ENCODE results near the gene SAXO1. TPM values are rescaled to one million over a fixed set of nuclear protein-coding genes. Genes with fewer than 3 reads are reported as not detected.
A peak's percentile ranks its signal among the peaks of the same experiment; 100 is the strongest.

Gene SAXO1
- total RNA-seq, 4 donors from 2014 or later = 0.39 TPM; not detected in 3

DNA sequence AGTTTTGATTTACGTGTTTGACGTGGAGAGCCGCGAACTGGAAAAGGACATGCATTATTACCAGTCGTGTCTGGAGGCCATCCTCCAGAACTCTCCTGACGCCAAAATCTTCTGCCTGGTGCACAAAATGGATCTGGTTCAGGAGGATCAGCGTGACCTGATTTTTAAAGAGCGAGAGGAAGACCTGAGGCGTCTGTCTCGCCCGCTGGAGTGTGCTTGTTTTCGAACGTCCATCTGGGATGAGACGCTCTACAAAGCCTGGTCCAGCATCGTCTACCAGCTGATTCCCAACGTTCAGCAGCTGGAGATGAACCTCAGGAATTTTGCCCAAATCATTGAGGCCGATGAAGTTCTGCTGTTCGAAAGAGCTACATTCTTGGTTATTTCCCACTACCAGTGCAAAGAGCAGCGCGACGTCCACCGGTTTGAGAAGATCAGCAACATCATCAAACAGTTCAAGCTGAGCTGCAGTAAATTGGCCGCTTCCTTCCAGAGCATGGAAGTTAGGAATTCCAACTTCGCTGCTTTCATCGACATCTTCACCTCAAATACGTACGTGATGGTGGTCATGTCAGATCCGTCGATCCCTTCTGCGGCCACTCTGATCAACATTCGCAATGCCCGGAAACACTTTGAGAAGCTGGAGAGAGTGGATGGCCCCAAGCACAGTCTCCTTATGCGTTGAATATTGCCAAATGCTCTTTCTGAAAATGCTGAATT is 17.1 kb upstream of the SAXO1 start:
- ATAC-seq = no peak
- Histone ChIP-seq H3K27ac (peak overlapping the region; percentile 92 to 99 (median 98)), H3K4me1 (peaks cover 0 to 48% (median 20%) of the 10 kb centered on the region in 3 donors), H3K27me3 (no peaks in the 10 kb centered on the region), H3K4me3 (peak overlapping the region; percentile 82 to 86), H3K36me3 (peaks cover 0 to 5% of the 10 kb centered on the region in 2 donors), H3K9me3 (no peaks in the 10 kb centered on the region)
- 2 to 6% methylated on average over 14 to 27 of the region's 33 CpGs for WGBS, 2 donors (ENCODE audit: low coverage in 1 of 2)
- TF ChIP-seq POLR2A (IDR thresholded peaks at IDR 0.05) (no peak), EP300 (IDR thresholded peaks at IDR 0.05) (no peak), POLR2AphosphoS5 (IDR thresholded peaks at IDR 0.05) (no peak)
- TF ChIP-seq, protein P1, sequence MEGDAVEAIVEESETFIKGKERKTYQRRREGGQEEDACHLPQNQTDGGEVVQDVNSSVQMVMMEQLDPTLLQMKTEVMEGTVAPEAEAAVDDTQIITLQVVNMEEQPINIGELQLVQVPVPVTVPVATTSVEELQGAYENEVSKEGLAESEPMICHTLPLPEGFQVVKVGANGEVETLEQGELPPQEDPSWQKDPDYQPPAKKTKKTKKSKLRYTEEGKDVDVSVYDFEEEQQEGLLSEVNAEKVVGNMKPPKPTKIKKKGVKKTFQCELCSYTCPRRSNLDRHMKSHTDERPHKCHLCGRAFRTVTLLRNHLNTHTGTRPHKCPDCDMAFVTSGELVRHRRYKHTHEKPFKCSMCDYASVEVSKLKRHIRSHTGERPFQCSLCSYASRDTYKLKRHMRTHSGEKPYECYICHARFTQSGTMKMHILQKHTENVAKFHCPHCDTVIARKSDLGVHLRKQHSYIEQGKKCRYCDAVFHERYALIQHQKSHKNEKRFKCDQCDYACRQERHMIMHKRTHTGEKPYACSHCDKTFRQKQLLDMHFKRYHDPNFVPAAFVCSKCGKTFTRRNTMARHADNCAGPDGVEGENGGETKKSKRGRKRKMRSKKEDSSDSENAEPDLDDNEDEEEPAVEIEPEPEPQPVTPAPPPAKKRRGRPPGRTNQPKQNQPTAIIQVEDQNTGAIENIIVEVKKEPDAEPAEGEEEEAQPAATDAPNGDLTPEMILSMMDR (IDR thresholded peaks at IDR 0.05) = no peak

- H3K4me3 ChIP-seq = peak within 1 kb of the TSS; percentile 82 to 86
- peaks cover 0 to 48% (median 20%) of the 10 kb centered on the region in 3 donors for H3K4me1 ChIP-seq
- peak; percentile 97 for ATAC-seq
- peak within 1 kb of the TSS; percentile 92 to 99 (median 98) for H3K27ac ChIP-seq
- no peaks in the 10 kb centered on the region for H3K27me3 ChIP-seq
- no peaks in the 10 kb centered on the region for H3K9me3 ChIP-seq
- H3K36me3 ChIP-seq = peaks cover 0 to 5% of the 10 kb centered on the region in 2 donors
- WGBS, 2 donors (ENCODE audit: low coverage in 1 of 2) = 0 to 2% methylated on average over 1 to 20 of the region's 82 CpGs
- TF ChIP-seq POLR2AphosphoS5 (IDR thresholded peaks at IDR 0.05) (peak; percentile 87), POLR2A (IDR thresholded peaks at IDR 0.05) (peak; percentile 71 to 86), EP300 (IDR thresholded peaks at IDR 0.05) (no peak)
- TF ChIP-seq, protein P1 (IDR thresholded peaks at IDR 0.05) = peak; percentile 58 to 92 (median 84)
These were observed 16.2 kb upstream of the SAXO1 start, which contains the start of gene RRAGA for GRCh38 chr9:19048966-19049916. Gene RRAGA (plus strand): TSS chr9:19049427. CDS start chr9:19049660, 233 bp downstream.

DNA sequence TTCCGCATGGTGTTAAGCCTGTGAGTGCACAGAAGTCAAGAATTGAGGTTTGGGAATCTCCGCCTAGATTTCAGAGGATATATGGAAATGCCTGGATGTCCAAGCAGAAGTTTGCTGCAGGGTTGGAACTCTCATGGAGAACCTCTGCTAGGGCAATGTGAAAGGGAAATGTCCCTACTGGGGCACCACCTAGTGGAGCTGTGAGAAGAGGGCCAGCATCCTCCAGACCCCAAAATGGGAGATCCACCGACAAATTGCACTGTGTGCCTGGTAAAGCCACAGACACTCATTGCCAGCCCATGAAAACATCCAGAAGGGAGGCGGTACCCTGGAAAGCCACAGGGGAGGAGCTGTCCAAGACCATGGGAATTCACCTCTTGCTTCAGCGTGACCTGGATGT is 3.6 kb upstream of the SAXO1 start:
- TF ChIP-seq POLR2A (IDR thresholded peaks at IDR 0.05) (no peak), EP300 (IDR thresholded peaks at IDR 0.05) (no peak), POLR2AphosphoS5 (IDR thresholded peaks at IDR 0.05) (no peak)
- TF ChIP-seq, protein P1 (IDR thresholded peaks at IDR 0.05) = no peak
- H3K36me3 ChIP-seq = no peaks in the 10 kb centered on the region
- no peaks in the 10 kb centered on the region for H3K27me3 ChIP-seq
- 84 to 100% methylated on average over 2 to 3 of the region's 5 CpGs for WGBS, 2 donors (ENCODE audit: low coverage in 1 of 2)
- no peak for ATAC-seq
- H3K27ac ChIP-seq = no peak overlapping the region
- no peaks in the 10 kb centered on the region for H3K4me1 ChIP-seq
- no peak overlapping the region for H3K4me3 ChIP-seq
- H3K9me3 ChIP-seq = no peaks in the 10 kb centered on the region

GRCh38 chr9:19032406-19032805 is 603 bp downstream of the SAXO1 start:
- H3K4me1 ChIP-seq = no peaks in the 10 kb centered on the region
- no peak for ATAC-seq
- H3K4me3 ChIP-seq = no peak overlapping the region
- no peaks in the 10 kb centered on the region for H3K36me3 ChIP-seq
- no peaks in the 10 kb centered on the region for H3K27me3 ChIP-seq
- TF ChIP-seq, protein P1 (IDR thresholded peaks at IDR 0.05) = no peak
- no peak for TF ChIP-seq POLR2A (IDR thresholded peaks at IDR 0.05)
- TF ChIP-seq POLR2AphosphoS5 (IDR thresholded peaks at IDR 0.05) = no peak
- TF ChIP-seq EP300 (IDR thresholded peaks at IDR 0.05) = no peak
- no peaks in the 10 kb centered on the region for H3K9me3 ChIP-seq
- H3K27ac ChIP-seq = no peak overlapping the region
- no CpG with 5 or more reads among the region's 14 CpGs for WGBS, 2 donors (ENCODE audit: low coverage in 1 of 2)

All from gastroesophageal sphincter (tissue), 4 donors.